Tibial artery (tissue), 4 donors: ENCODE results near the gene THAP8.

ENCODE experiments used
- DNase-seq, 2 donors: peaks; one replicate each; pipeline ENCODE4 v3.0.0-alpha.2; 2019
- H3K27ac ChIP-seq, 2 donors: fragments of 200-600 bp; sonication (generic) in 1 of 2; 1 replicate in 1 of 2; 2 replicates in 1 of 2; pipeline ENCODE4 v1.5.1; 2018 to 2019; ENCODE audit warnings: mild to moderate bottlenecking in 1 of 2
- H3K27me3 ChIP-seq, 2 donors: fragments of 200-600 bp; sonication (generic) in 1 of 2; one replicate each; pipeline versions ENCODE4 v1.5.1 to v1.6.0; 2016 to 2019
- H3K36me3 ChIP-seq, 3 donors: fragments of 200-600 bp; sonication (generic) in 2 of 3; one replicate each; pipeline ENCODE4 v1.5.1; 2016 to 2019; ENCODE audit warnings: mild to moderate bottlenecking in 2 of 3
- H3K4me1 ChIP-seq, 4 donors: fragments of 200-600 bp; sonication (generic) in 2 of 4; 1 replicate in 3 of 4; 2 replicates in 1 of 4; pipeline ENCODE4 v1.5.1; 2016 to 2019
- H3K4me3 ChIP-seq, 2 donors: fragments of 200-600 bp; sonication (generic) in 1 of 2; 1 replicate in 1 of 2; 2 replicates in 1 of 2; pipeline ENCODE4 v1.5.1; 2018 to 2019; ENCODE audit warnings: mild to moderate bottlenecking in 2 of 2
- H3K9me3 ChIP-seq, 3 donors: fragments of 200-600 bp; sonication (generic) in 1 of 3; one replicate each; pipeline ENCODE4 v1.5.1; 2016 to 2019
- CTCF ChIP-seq, 2 experiments: fragments of 200-600 bp in 1 of 2; fragments of 450-650 bp in 1 of 2; IDR thresholded peaks; one replicate each; pipeline ENCODE4 v1.5.1; 2017 to 2019; ENCODE audit warnings: antibody characterized with exemption in 2 of 2, mild to moderate bottlenecking in 1 of 2, moderate library complexity in 1 of 2
- intact Hi-C: fragments of 100-400 bp; cut with DNase I; formaldehyde crosslinking; loops from one replicate; pipeline ENCODE4 v1.15.0; 2023; ENCODE audit warnings: low total_unique reads

Gene THAP8

DNA sequence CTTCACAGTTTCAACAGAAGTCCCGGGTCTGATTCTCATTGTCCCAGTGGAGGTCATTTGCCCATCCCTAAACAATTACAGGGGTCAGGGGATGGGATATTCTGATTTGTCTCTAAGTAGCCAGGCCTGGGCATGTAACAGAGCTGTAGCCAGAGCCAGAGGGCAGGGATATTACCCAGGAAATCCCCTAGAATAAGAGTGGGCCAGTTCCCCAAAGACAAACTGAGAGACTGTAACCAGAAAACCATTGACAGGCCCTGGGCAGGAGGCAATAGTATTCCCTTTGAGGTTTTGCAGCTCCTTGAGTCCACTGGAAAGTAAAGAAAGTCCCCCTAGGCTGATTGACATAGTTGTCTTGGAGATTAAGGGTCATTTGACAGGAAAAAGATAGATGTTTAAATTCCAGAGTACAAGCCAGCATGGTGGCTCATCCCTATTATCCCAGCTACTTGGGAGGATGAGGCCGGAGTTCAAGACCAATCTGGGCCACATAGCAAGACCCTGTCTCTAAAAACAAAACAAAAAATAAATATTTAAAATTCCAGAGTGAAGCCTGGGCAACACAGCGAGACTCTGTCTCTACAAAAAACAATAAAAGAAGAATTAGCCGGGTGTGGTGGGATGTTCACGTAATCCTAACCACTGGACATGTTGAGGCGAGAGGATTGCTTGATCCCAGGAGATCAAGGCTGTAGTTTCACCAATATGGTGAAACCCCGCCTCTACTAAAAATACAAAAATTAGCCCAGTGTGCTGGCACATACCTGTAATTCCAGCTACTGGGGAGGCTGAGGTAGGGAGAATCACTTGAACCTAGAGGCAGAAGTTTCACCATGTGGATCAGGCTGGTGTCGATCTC lies 60.9 kb downstream of the THAP8 start:
- H3K27ac ChIP-seq = no peak overlapping the region
- intact Hi-C loops = loop anchor here (10.0 kb wide), 1 partner anchor 162 kb away; the partner anchor contains the start of gene COX7A1
- H3K27me3 ChIP-seq = peaks cover 0 to 11% of the 10 kb centered on the region in 2 donors
- peaks cover 0 to 33% (median 27%) of the 10 kb centered on the region in 4 donors for H3K4me1 ChIP-seq
- no peaks in the 10 kb centered on the region for H3K9me3 ChIP-seq
- H3K4me3 ChIP-seq = no peak overlapping the region
- DNase-seq = no peak
- H3K36me3 ChIP-seq = peaks cover 0 to 10% (median 2%) of the 10 kb centered on the region in 3 donors
- TF ChIP-seq CTCF (IDR thresholded peaks at IDR 0.05) = no peak

GRCh38 chr19:35991731-35992450 lies 62.2 kb downstream of the THAP8 start:
- no peak for TF ChIP-seq CTCF (IDR thresholded peaks at IDR 0.05)
- no peaks in the 10 kb centered on the region for H3K36me3 ChIP-seq
- DNase-seq = no peak
- H3K27me3 ChIP-seq = peaks cover 0 to 24% of the 10 kb centered on the region in 2 donors
- peaks cover 0 to 31% (median 25%) of the 10 kb centered on the region in 4 donors for H3K4me1 ChIP-seq
- H3K27ac ChIP-seq = no peak overlapping the region
- H3K9me3 ChIP-seq = no peaks in the 10 kb centered on the region
- no peak overlapping the region for H3K4me3 ChIP-seq
- intact Hi-C loops = loop anchor here (10.0 kb wide), 1 partner anchor 163 kb away; the partner anchor contains the start of gene COX7A1

- no peak overlapping the region for H3K4me3 ChIP-seq
- no peak overlapping the region for H3K27ac ChIP-seq
- no peak for TF ChIP-seq CTCF (IDR thresholded peaks at IDR 0.05)
- H3K36me3 ChIP-seq = no peaks in the 10 kb centered on the region
- DNase-seq = no peak
- intact Hi-C loops = loop anchor here (10.0 kb wide), 1 partner anchor 164 kb away; the partner anchor contains the start of gene COX7A1
- H3K4me1 ChIP-seq = peaks cover 0 to 26% (median 18%) of the 10 kb centered on the region in 4 donors
- peaks cover 0 to 32% of the 10 kb centered on the region in 2 donors for H3K27me3 ChIP-seq
- H3K9me3 ChIP-seq = no peaks in the 10 kb centered on the region
Observed at GRCh38 chr19:35990771-35991730, 63.0 kb downstream of the THAP8 start.

GRCh38 chr19:35990156-35990555 lies 63.9 kb downstream of the THAP8 start:
- peaks cover 0 to 18% (median 11%) of the 10 kb centered on the region in 4 donors for H3K4me1 ChIP-seq
- H3K4me3 ChIP-seq = no peak overlapping the region
- no peak overlapping the region for H3K27ac ChIP-seq
- peaks cover 0 to 40% of the 10 kb centered on the region in 2 donors for H3K27me3 ChIP-seq
- H3K36me3 ChIP-seq = no peaks in the 10 kb centered on the region
- H3K9me3 ChIP-seq = no peaks in the 10 kb centered on the region
- no peak for DNase-seq
- intact Hi-C loops = loop anchor here (10.0 kb wide), 1 partner anchor 165 kb away; the partner anchor contains the start of gene COX7A1
- no peak for TF ChIP-seq CTCF (IDR thresholded peaks at IDR 0.05)

DNA sequence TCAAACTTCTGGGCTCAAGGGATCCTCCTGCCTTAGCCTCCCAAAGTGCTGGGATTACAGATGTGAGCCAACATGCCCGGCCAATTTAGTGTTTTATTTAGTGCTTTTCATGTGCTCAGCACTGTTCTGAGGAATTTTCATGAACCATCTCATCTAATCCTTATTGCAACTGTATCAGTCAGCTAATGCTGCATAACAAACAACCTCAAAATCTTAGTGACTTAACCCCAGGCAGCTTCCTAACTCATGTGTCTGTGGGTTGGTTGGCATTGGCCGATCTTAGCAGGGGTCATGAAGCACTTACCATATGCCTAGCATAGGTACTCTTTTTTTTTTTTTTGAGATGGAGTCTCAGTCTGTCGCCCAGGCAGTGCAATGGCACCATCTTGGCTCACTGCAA lies 65.3 kb downstream of the THAP8 start:
- no peak overlapping the region for H3K27ac ChIP-seq
- intact Hi-C loops = no loop called here
- no peaks in the 10 kb centered on the region for H3K36me3 ChIP-seq
- no peak for DNase-seq
- H3K9me3 ChIP-seq = no peaks in the 10 kb centered on the region
- no peak overlapping the region for H3K4me3 ChIP-seq
- H3K4me1 ChIP-seq = peaks cover 0 to 11% (median 5%) of the 10 kb centered on the region in 4 donors
- no peak for TF ChIP-seq CTCF (IDR thresholded peaks at IDR 0.05)
- H3K27me3 ChIP-seq = peaks cover 0 to 53% of the 10 kb centered on the region in 2 donors
